PC-9 (cell line): ENCODE data around the gene MAP4K4.

Source experiments
- CTCF ChIP-seq: fragments of 200-600 bp; sonication (generic); conservative IDR thresholded peaks from 2 replicates; pipeline ENCODE4 v1.6.1; 2017; ENCODE audit warnings: mixed run types, antibody characterized with exemption, mild to moderate bottlenecking, moderate library complexity
- EZH2 ChIP-seq: fragments of 200-600 bp; sonication (generic); IDR thresholded peaks from 2 replicates; pipeline ENCODE4 v1.8.0; 2017; ENCODE audit warnings: antibody characterized with exemption, low read depth

- no peak for TF ChIP-seq CTCF
- TF ChIP-seq EZH2: no peak
These were observed 21.6 kb downstream of the MAP4K4 start for GRCh38 chr2:101718993-101719571.
